Neural cell (in vitro differentiated cells): ENCODE results near the gene RHOF.

Experiments
- EP300 ChIP-seq: fragments of 450-650 bp; conservative IDR thresholded peaks from 2 replicates; pipeline ENCODE4 v1.6.1; 2014; ENCODE audit warnings: antibody characterized with exemption, mild to moderate bottlenecking, moderate library complexity; ENCODE audit not compliant: poor library complexity, severe bottlenecking
- EZH2 ChIP-seq: fragments of 200-600, 300-800 bp; shearing (Covaris generic), sonication (generic); IDR thresholded peaks from 2 replicates; pipeline ENCODE4 v1.6.1; 2014; ENCODE audit warnings: antibody characterized with exemption, low read length, borderline replicate concordance, mild to moderate bottlenecking; ENCODE audit not compliant: insufficient read depth, poor library complexity, severe bottlenecking

- TF ChIP-seq EP300: no peak
- TF ChIP-seq EZH2: no peak
Measured at GRCh38 chr12:121820056-121820455, 26.6 kb upstream of the RHOF start.
